HFFc6 (cell line): ENCODE measurements around the gene C7orf33. TPM values are rescaled to one million over a fixed set of nuclear protein-coding genes. Genes with fewer than 3 reads are reported as not detected.

Experiments
- DNase-seq: peaks from one replicate; pipeline ENCODE4 v3.0.0-alpha.2; 2018
- H3K27ac Mint-ChIP-seq: 2 replicates; pipeline ENCODE4 v1.8.0; 2020; ENCODE audit warnings: mild to moderate bottlenecking, mixed read lengths
- H3K27me3 Mint-ChIP-seq: 2 replicates; pipeline ENCODE4 v1.8.0; 2021; ENCODE audit warnings: mild to moderate bottlenecking, moderate library complexity, mixed read lengths; ENCODE audit not compliant: insufficient read depth
- H3K36me3 Mint-ChIP-seq: 2 replicates; pipeline ENCODE4 v1.8.0; 2021; ENCODE audit warnings: low read depth, mixed read lengths
- H3K4me1 Mint-ChIP-seq: 2 replicates; pipeline ENCODE4 v1.8.0; 2020; ENCODE audit warnings: low read depth, mixed read lengths
- H3K4me3 Mint-ChIP-seq: 2 replicates; pipeline ENCODE4 v1.8.0; 2020; ENCODE audit warnings: mild to moderate bottlenecking, moderate library complexity, mixed read lengths
- H3K9me3 Mint-ChIP-seq: 2 replicates; pipeline ENCODE4 v1.8.0; 2020; ENCODE audit warnings: mild to moderate bottlenecking, mixed read lengths
- CTCF ChIP-seq: fragments of 200-600 bp; sonication (generic); IDR thresholded peaks from 2 replicates; pipeline ENCODE4 v1.5.0; 2021; ENCODE audit warnings: antibody characterized with exemption, mild to moderate bottlenecking
- total RNA-seq, 6 experiments: library from RNA; stranded (reverse); fragmentation: NEBNext Ultra II Directional; extraction: Animal tissue kit (Norgen Biotek cat#: 25700); gene quantifications; 2 replicates in 1 of 6; 3 replicates in 5 of 6; pipeline ENCODE4 v1.2.3, GENCODE V29; 2021

Gene C7orf33
- total RNA-seq, 6 experiments from 2014 or later = not detected

GRCh38 chr7:148609045-148609725, 18.6 kb downstream of the C7orf33 start:
- Mint-ChIP-seq H3K4me1 (no peaks in the 10 kb centered on the region), H3K27ac (no peak overlapping the region), H3K27me3 (peaks cover 19% of the 10 kb centered on the region), H3K9me3 (0 out of 2 replicates have a peak, but pooled peaks cover 4% of the 10 kb centered on the region), H3K36me3 (no peaks in the 10 kb centered on the region), H3K4me3 (no peak overlapping the region)
- no peak for DNase-seq
- no peak for TF ChIP-seq CTCF

GRCh38 chr7:148611692-148612091, 21.1 kb downstream of the C7orf33 start:
- no peak overlapping the region for H3K4me3 Mint-ChIP-seq
- no peak overlapping the region for H3K27ac Mint-ChIP-seq
- peaks cover 23% of the 10 kb centered on the region for H3K27me3 Mint-ChIP-seq
- TF ChIP-seq CTCF = no peak
- DNase-seq = no peak
- no peaks in the 10 kb centered on the region for H3K36me3 Mint-ChIP-seq
- no peaks in the 10 kb centered on the region for H3K4me1 Mint-ChIP-seq
- H3K9me3 Mint-ChIP-seq = no peaks in the 10 kb centered on the region

GRCh38 chr7:148615085-148615730, 24.6 kb downstream of the C7orf33 start:
- H3K27ac Mint-ChIP-seq = no peak overlapping the region
- TF ChIP-seq CTCF = no peak
- H3K27me3 Mint-ChIP-seq = peaks cover 20% of the 10 kb centered on the region
- H3K4me3 Mint-ChIP-seq = no peak overlapping the region
- no peaks in the 10 kb centered on the region for H3K9me3 Mint-ChIP-seq
- no peaks in the 10 kb centered on the region for H3K4me1 Mint-ChIP-seq
- H3K36me3 Mint-ChIP-seq = no peaks in the 10 kb centered on the region
- DNase-seq = no peak

GRCh38 chr7:148620749-148621359, 30.3 kb downstream of the C7orf33 start:
- peaks cover 37% of the 10 kb centered on the region for H3K27me3 Mint-ChIP-seq
- DNase-seq = no peak
- H3K9me3 Mint-ChIP-seq = no peaks in the 10 kb centered on the region
- TF ChIP-seq CTCF = no peak
- no peaks in the 10 kb centered on the region for H3K36me3 Mint-ChIP-seq
- peaks cover 7% of the 10 kb centered on the region for H3K4me1 Mint-ChIP-seq
- H3K4me3 Mint-ChIP-seq = no peak overlapping the region
- H3K27ac Mint-ChIP-seq = no peak overlapping the region

GRCh38 chr7:148621563-148621962, 31.0 kb downstream of the C7orf33 start:
- H3K9me3 Mint-ChIP-seq = no peaks in the 10 kb centered on the region
- peaks cover 7% of the 10 kb centered on the region for H3K4me1 Mint-ChIP-seq
- peaks cover 31% of the 10 kb centered on the region for H3K27me3 Mint-ChIP-seq
- DNase-seq = no peak
- H3K27ac Mint-ChIP-seq = no peak overlapping the region
- TF ChIP-seq CTCF = no peak
- H3K36me3 Mint-ChIP-seq = no peaks in the 10 kb centered on the region
- no peak overlapping the region for H3K4me3 Mint-ChIP-seq
